Measurements from ENCODE around the gene SRSF9.
A peak's percentile ranks its signal among the peaks of the same experiment; 100 is the strongest.
"Not testable (repeated sequence)": the region's sequence is repeated elsewhere in the genome, so short reads cannot be mapped to it uniquely, and the experiment has no call there.

The SRSF9 gene

GRCh38 chr12:120481022-120481767, 11.6 kb upstream of the SRSF9 start:
- no peak for DNase-seq

- DNase-seq, result no peak
These were observed 10.7 kb upstream of the SRSF9 start for GRCh38 chr12:120480211-120480610.

GRCh38 chr12:120479458-120479857, 9.9 kb upstream of the SRSF9 start:
- DNase-seq, result no peak

DNA sequence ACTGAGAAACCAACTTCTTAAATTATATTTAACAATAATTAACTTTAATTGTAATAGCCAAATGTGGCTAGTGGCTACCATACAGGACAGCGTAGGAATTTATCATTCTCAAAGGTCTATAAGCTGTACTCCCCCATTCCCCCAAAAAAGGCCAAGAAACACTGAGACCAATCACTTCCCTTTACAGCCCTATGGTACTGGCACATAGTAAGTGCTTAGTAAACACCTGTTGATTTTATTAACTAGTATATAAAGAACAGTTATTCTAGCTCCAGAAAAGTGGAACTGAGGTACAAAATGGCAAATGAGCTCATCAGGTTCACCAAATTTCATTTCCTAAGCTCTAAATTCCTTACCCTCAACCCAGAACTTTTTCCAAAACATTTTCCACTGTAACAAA, 6.1 kb upstream of the SRSF9 start:
- no peak for DNase-seq

- DNase-seq, result no peak
These were observed 5.0 kb upstream of the SRSF9 start for GRCh38 chr12:120474616-120474960.

GRCh38 chr12:120473807-120474615, 4.5 kb upstream of the SRSF9 start:
- DNase-seq, result no peak

- DNase-seq, result no peak
These were observed 3.0 kb upstream of the SRSF9 start for GRCh38 chr12:120472521-120472920.

DNA sequence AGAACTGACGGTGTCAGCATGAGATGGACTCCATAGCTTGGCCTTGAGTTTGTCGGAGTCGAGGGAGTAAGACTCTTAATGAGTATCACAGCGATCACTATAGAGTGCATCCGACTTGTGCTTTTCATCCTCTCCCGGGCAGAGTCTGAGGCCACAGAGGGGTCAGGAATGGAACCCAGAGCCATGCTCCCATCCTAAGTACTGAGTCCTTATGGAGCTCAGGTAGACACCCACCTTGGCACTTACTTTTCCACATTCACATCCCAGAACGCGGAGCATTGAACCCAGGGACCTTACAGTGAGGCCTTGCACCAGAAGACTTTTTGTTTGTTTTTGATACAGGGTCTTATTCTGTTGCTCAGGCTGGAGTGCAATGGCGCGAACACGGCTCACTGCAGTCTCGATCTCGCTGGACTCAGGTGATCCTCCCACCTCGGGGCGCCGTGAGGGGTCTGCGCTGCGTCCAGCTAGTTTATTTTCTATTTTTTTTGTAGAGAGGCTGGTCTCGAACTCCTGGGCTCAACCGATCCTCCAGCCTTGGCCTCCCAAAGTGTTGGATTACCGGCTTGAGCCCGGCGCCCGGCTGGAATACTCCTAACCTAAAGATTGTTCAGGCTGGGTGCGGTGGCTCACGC, 719 bp upstream of the SRSF9 start:
- no peak for DNase-seq

DNA sequence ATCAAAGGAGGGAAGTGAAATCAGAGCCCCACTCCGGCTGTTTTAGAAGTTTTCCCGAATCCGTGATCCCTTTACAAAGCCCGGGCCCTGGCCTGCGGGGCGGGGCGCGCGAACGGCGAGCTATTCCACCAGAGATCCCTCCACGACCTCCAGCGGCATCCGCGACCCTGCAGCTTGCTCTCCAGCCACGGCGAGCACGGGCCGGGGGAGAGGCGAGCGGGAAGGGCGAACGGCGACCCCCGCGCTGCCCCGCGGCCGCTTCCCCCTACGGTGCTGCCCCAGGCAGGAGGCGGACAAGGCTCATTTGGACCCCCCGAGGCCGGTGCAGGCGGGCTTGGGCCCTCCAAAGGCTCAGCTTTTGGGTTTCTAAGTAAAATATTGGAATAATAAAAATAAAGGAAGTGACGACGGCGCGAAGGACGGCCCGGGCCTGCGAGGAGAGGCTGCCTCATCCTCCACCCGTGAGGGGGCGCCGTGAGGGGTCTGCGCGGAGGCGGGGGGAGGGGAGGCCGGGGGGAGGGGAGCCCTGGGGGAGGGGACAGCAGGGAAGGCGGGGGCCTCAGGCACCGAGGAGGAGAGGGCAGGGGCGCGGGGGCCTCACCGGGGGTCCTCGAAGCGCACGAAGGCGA, 613 bp downstream of the SRSF9 start:
- peak; percentile 72 for DNase-seq

GRCh38 chr12:120468325-120468820, 1.2 kb downstream of the SRSF9 start:
- peak; percentile 64 for DNase-seq

DNA sequence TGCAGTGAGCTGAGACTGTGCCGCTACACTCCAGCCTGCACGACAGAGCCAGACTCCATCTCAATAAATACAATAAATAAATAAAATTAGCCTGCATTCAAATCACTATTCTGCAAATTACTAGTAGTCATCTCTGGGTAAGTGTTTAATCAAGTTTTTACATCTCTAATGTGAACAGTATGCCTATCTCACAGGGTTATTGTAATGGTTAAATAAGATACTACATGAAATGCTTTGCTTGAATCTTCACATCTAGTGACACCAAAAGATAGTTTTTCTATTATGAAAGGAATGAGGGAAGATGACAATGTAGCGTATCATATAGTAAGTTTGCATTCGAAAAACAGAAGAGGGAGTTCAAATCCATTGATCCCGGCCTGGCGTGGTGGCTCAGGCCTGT, 2.1 kb downstream of the SRSF9 start:
- DNase-seq, result no peak

DNA sequence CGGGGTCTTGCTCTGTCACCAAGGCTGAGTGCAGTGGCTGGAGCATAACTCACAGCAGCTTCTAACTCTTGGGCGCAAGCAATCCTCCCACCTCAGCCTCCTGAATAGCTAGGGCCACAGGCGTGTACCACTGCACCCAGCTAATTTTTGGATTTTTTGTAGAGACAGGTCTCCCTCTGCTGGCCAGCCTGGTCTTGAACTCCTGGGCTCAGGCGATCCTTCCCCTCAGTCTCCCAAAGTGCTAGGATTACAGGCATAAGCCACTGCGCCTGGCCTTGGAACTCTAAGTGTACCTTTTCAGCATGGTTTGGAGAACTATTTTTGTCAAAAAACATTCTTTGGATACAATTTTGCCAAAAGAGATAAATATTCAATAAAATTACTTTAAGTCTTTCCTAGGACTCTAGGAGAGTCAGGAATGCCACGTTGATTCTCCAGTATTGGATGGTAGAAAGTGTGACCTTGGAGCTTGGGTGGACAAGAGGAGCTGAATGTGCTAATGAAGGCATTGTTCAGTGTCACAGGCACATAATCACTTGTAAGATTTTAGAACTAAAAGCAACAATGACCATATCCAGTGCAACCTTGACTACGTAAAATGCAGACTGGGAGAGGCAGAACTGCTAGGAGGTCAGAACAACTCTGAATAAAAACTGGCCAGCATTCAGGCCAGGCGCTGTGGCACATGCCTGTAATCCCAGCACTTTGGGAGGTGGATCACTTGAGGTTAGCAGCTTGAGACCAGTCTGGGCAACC, 2.8 kb downstream of the SRSF9 start:
- DNase-seq, result peak; percentile 70

DNA sequence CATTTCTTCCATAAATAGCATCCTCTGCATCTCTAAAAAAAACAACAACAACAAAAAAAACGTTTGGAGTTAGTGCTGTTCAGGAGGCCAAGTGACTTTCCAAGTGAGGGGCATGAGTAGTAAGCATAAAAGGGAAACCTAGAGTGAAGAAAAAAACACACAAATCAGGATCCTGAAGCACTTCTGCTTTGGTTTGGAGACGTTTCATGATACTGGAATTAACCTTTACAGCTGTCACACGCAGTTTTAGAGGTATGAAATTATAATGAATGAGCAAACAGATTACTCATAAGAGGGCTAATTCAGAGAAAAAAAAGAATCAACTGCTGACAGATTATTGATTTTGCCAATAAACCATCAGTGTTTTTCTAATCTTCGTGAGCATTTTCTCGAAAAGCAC, 3.8 kb downstream of the SRSF9 start:
- DNase-seq, result no peak

GRCh38 chr12:120463712-120464111, 5.8 kb downstream of the SRSF9 start:
- DNase-seq, result no peak

DNA sequence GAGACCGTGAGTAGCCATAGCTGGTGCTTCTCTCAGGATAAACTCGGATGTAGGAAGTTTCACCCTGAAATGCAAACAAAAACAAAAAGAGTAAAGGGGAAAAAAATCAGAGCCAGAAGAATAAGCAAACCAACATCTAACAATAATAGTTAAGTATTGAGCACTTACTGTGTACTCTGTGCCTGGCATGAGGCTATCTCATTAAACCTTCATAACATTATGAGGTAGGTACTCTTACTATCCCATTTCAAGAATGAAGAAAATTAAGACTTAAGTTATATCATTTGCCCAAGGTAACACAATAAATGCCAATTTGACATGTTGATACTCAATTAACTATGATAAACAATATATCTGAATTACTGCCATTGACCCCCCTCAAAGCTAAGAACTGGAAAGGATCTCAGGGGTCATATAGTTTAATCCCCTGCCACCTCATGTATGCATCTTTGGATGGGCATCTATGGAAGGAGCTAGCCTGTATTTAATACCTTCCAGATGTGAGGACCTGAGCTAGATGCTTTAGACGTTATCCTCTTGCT, 7.4 kb downstream of the SRSF9 start:
- DNase-seq, result no peak

DNA sequence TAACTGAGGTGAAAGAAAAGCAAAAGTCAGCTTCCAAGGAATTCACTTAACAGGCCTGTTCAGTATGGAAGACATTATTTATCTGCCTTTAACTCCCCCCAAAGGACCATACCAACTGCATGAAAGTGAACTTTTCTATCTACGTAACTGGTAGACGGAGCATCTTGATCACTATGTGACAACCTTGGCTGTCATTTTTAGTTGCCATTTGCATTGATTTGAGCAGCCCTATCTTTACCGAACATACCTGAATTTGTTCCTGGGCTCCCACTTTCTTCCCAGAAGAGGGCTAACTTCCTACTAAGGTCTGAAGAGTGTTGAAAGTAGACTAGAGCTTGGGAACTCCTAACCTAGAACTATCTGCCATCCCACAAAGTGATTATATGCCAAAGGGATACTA, 9.4 kb downstream of the SRSF9 start:
- DNase-seq, result no peak

DNA sequence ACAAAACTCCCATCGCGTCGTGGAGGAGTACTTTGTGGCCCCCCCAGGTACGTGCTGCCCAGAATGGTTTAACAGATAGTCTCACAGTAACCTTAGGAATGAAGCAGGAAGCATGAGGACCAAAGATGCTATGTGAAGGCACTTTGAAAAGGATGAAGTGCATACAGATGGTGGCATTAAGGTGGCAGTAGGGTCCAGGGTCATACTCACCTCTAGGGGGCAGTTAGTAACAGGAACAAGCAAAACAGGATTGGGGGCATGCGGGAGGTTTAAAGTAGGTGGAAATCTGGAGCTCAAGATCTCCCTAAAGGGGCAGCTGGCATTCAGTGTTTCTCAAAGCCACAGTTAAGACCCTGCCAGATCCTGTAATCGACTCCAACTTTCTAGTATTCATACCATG, 12.4 kb downstream of the SRSF9 start:
- no peak for DNase-seq

GRCh38 chr12:120455302-120455701, 14.2 kb downstream of the SRSF9 start:
- DNase-seq, result no peak

DNA sequence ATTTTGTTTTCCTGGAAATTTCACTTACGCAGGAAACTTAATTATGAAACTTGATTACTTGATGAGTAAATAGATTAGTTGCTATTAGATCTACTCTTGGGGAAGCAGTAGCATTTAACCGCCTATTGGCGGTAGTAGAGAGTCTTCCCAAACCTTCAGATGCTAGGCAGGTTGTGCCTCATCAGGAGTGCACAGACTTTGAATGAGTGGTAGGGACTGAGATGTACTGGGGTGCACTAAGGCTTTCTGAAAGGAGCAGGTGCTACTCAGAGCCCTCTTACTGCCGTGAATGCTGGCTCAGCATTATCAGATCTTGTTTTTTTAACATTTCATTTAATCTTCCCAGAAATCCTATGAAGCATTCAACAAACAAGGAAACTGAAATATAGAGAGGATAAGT, 15.6 kb downstream of the SRSF9 start:
- no peak for DNase-seq

DNA sequence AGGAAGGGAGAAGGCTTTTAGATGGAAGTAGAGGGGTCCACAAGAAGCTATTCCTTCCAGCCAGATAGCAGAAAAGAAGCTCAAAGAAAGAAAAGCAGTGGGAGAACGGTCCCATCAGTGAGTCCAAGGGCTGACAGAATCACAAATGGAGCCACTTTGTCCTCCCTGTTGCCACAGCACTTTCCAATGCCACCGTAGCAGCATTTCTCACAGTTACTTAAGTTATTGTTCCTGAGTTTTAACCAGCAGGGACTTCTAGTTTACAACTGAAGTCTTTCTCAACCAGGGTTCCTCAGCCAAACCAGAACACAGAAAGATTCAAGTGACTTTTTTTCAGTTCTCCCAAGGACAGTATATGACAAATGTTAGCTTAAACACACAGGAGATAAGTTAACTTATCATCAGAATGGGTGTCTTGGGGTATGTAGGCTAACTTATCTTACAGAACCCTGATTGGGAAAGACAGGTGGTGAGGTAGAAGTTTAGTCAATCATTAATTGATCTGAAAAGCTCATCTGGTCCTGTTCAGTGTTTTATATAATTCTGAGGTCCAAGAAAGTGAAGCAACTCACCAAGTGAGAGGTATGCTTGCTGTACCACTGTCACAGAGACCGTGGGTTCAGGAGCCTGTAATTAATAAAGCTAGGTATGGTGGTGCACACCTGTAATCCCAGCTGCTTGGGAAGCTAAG, 16.3 kb downstream of the SRSF9 start:
- no peak for DNase-seq

GRCh38 chr12:120452524-120452923, 17.0 kb downstream of the SRSF9 start:
- DNase-seq, result not testable (repeated sequence)

DNA sequence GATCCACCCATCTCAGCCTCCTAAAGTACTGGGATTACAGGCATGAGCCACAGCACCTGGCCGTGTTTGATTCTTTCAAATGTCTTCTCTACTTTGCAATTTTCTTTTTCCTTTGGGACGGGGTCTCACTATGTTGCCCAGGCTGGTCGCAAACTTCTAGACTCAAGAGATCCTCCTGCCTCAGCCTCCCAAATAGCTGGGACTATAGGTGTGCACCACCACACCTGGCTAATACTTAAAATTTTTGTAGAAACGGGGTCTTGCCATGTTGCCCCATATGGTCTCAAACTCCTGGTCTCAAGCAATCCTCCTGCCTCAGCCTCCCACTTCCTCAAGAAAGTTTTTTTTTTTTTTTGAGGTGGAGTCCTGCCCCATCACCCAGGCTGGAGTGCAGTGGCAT, 21.6 kb downstream of the SRSF9 start:
- no peak for DNase-seq
